Gastroesophageal sphincter (tissue), 3 donors: ENCODE measurements around the gene CROCC2.

Experiments
- POLR2A ChIP-seq, 2 donors: fragments of 450-650 bp; IDR thresholded peaks; one replicate each; pipeline ENCODE4 v1.6.1; 2017; ENCODE audit warnings: antibody characterized with exemption in 2 of 2, mild to moderate bottlenecking in 2 of 2, moderate library complexity in 1 of 2
- TF ChIP-seq, protein P1 (sequence below), 4 experiments: fragments of 200-600 bp in 2 of 4; fragments of 450-650 bp in 2 of 4; sonication (generic) in 1 of 4; IDR thresholded peaks; one replicate each; pipeline ENCODE4 v1.5.1; 2017 to 2019; ENCODE audit warnings: antibody characterized with exemption in 4 of 4, mild to moderate bottlenecking in 2 of 4, moderate library complexity in 2 of 4

- TF ChIP-seq POLR2A (IDR thresholded peaks at IDR 0.05) = no peak
- TF ChIP-seq, protein P1, sequence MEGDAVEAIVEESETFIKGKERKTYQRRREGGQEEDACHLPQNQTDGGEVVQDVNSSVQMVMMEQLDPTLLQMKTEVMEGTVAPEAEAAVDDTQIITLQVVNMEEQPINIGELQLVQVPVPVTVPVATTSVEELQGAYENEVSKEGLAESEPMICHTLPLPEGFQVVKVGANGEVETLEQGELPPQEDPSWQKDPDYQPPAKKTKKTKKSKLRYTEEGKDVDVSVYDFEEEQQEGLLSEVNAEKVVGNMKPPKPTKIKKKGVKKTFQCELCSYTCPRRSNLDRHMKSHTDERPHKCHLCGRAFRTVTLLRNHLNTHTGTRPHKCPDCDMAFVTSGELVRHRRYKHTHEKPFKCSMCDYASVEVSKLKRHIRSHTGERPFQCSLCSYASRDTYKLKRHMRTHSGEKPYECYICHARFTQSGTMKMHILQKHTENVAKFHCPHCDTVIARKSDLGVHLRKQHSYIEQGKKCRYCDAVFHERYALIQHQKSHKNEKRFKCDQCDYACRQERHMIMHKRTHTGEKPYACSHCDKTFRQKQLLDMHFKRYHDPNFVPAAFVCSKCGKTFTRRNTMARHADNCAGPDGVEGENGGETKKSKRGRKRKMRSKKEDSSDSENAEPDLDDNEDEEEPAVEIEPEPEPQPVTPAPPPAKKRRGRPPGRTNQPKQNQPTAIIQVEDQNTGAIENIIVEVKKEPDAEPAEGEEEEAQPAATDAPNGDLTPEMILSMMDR (IDR thresholded peaks at IDR 0.05) = no peak
Observed at GRCh38 chr2:240869956-240870875, 35.9 kb upstream of the CROCC2 start.
